Bronchial epithelial cell (primary cell): ENCODE measurements around the gene KLHDC8A. TPM values are rescaled to one million over a fixed set of nuclear protein-coding genes. Genes with fewer than 3 reads are reported as not detected.
"Not testable (repeated sequence)": the region's sequence is repeated elsewhere in the genome, so short reads cannot be mapped to it uniquely, and the experiment has no call there.

Experiments
- DNase-seq: peaks from one replicate; pipeline ENCODE4 v3.0.0-alpha.2; 2010; ENCODE audit warnings: low read depth
- FAIRE-seq: peaks from 2 replicates; lab custom pipeline; 2011; peaks lifted over from hg19 to GRCh38; lab: Jason Lieb, UNC
- H3K27me3 ChIP-seq: 2 replicates; pipeline ENCODE4 v1.5.1; 2011; ENCODE audit warnings: low read length; ENCODE audit not compliant: control insufficient read depth, insufficient read depth
- H3K36me3 ChIP-seq: 2 replicates; pipeline ENCODE4 v1.5.1; 2011; ENCODE audit warnings: low read length; ENCODE audit not compliant: control insufficient read depth, insufficient read depth
- H3K4me3 ChIP-seq: 2 replicates; pipeline ENCODE4 v1.5.1; 2011; ENCODE audit warnings: mild to moderate bottlenecking, low read depth, low read length, control low read depth
- CTCF ChIP-seq: IDR thresholded peaks from 2 replicates; pipeline ENCODE4 v1.5.1; 2011; ENCODE audit warnings: mild to moderate bottlenecking, moderate library complexity, low read length, control low read depth, inconsistent platforms; ENCODE audit not compliant: insufficient read depth, severe bottlenecking
- total RNA-seq: library from RNA; depleted of rRNA; stranded (reverse); fragments of >200 nt; gene quantifications from 2 replicates; pipeline ENCODE4 v1.2.1, GENCODE V29; 2014

KLHDC8A gene
- total RNA-seq = not detected in 2 replicates

GRCh38 chr1:205356440-205357139 lies at the start of gene KLHDC8A:
KLHDC8A (minus strand) TSS chr1:205356922; CDS start chr1:205343604, 13,318 bp downstream.
- DNase-seq (no peak), FAIRE-seq (no peak)
- H3K4me3 ChIP-seq = no peak within 1 kb of the TSS
- peaks cover 13% of the 10 kb centered on the region for H3K27me3 ChIP-seq
- TF ChIP-seq CTCF = no peak
- H3K36me3 ChIP-seq = no peaks in the 10 kb centered on the region

- FAIRE-seq, DNase-seq, H3K27me3 ChIP-seq, H3K4me3 ChIP-seq, H3K36me3 ChIP-seq: not testable (repeated sequence)
Measured at GRCh38 chr1:205406252-205406651, 49.5 kb upstream of the KLHDC8A start.

- FAIRE-seq = not testable (repeated sequence)
Measured at GRCh38 chr1:205404484-205404883, 47.8 kb upstream of the KLHDC8A start.

GRCh38 chr1:205398586-205398985 lies 41.9 kb upstream of the KLHDC8A start:
- no peaks in the 10 kb centered on the region for H3K36me3 ChIP-seq
- no peak for DNase-seq
- no peak for FAIRE-seq
- no peak for TF ChIP-seq CTCF
- no peaks in the 10 kb centered on the region for H3K27me3 ChIP-seq
- H3K4me3 ChIP-seq = no peak overlapping the region

More at GRCh38 chr1:205404484-205404883, 47.8 kb upstream of the KLHDC8A start:
- not testable (repeated sequence) for H3K4me3 ChIP-seq, DNase-seq, H3K36me3 ChIP-seq, H3K27me3 ChIP-seq

- Histone ChIP-seq H3K27me3 (no peaks in the 10 kb centered on the region), H3K4me3 (no peak overlapping the region), H3K36me3 (no peaks in the 10 kb centered on the region)
- TF ChIP-seq CTCF = peak; percentile 79
- FAIRE-seq = no peak
- DNase-seq = peak; percentile 56
Measured at GRCh38 chr1:205396967-205397616, 40.4 kb upstream of the KLHDC8A start.

GRCh38 chr1:205395616-205396015 lies 38.9 kb upstream of the KLHDC8A start:
- H3K36me3 ChIP-seq = no peaks in the 10 kb centered on the region
- no peak for TF ChIP-seq CTCF
- DNase-seq = no peak
- no peak for FAIRE-seq
- no peaks in the 10 kb centered on the region for H3K27me3 ChIP-seq
- no peak overlapping the region for H3K4me3 ChIP-seq
